Measurements from ENCODE around the gene TTC28. TPM values are rescaled to one million over a fixed set of nuclear protein-coding genes. Genes with fewer than 3 reads are reported as not detected.
A peak's percentile ranks its signal among the peaks of the same experiment; 100 is the strongest.
"Not testable (repeated sequence)": the region's sequence is repeated elsewhere in the genome, so short reads cannot be mapped to it uniquely, and the experiment has no call there.

The TTC28 gene
- total RNA-seq, 1 donor from 2014 or later = 14.9 TPM

DNA sequence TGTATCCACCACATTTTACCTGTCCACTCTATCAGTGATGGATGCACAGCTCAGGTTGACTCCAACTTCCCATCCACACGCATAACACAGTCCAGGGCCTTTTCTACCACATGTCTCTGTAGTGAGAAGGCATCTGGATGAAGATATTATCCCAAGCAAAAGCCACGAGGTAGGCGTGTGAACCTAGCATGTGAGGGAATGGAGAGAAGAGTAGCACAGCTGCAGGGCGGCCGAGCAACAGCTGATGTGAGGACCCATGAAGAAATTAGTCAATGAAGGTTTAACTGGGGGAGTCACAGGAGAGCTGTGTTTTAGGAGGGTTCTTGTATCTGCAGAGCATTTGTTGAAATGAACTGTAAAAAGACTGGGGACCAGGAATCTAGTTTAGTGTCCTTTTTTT is 616.0 kb downstream of the TTC28 start:
- no peak for DNase-seq (ENCODE audit: low read depth in 2 of 2)

GRCh38 chr22:28060594-28060993 is 619.0 kb downstream of the TTC28 start:
- not testable (repeated sequence) for DNase-seq (ENCODE audit: low read depth in 2 of 2)

- no peak for DNase-seq (ENCODE audit: low read depth in 2 of 2)
Observed at GRCh38 chr22:28058036-28058435, 621.6 kb downstream of the TTC28 start.

DNA sequence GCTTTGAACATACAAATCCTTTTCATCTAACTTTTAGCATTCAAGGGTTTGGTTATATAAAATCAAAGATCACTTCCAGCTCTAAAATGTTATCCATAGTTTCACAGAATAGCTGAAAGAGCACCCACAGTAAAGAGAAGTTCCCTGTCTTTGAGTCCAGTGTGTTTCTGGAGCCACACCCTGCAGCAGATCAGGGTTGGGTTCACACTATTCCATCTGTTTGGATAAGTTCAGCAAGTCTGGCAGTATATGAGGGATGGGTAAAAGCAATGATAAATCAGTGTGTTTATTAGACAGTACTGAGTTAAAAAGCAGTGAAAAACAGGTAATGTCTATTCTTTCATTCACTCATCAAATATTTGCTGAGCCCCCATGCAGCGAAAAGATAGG is 624.8 kb downstream of the TTC28 start:
- no peak for DNase-seq (ENCODE audit: low read depth in 2 of 2)

GRCh38 chr22:28053896-28054818 is 625.5 kb downstream of the TTC28 start:
- DNase-seq (ENCODE audit: low read depth in 2 of 2) = no peak

GRCh38 chr22:28052825-28053269 is 626.8 kb downstream of the TTC28 start:
- DNase-seq (ENCODE audit: low read depth in 2 of 2) = no peak

DNA sequence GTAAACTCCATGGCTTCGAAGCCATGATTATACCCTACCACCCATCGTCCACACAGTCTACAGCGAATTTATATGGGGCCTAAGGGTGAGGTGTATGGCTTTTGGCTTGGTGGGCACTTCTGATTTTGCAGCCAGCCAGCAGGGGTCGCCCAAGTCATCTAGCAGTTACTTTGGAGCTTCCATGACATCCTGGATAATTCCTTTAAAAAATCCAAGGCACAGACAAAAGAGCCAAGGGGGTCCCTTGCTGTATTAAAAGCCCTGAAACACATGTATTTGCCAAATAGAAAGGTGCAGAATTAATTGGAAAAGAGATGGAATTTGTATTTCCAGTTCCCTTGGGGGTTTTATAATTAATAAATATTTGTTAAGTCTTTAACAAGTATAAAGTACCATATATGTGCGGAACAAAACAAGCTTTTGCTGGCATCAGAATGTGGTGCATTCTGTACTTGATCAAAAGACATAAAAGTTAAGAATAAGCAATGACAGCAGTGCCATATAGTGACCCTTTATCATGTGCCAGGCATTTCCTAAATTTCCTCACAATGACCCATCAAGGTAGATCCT is 627.8 kb downstream of the TTC28 start:
- DNase-seq (ENCODE audit: low read depth in 2 of 2) = peak; percentile 76 to 78

DNA sequence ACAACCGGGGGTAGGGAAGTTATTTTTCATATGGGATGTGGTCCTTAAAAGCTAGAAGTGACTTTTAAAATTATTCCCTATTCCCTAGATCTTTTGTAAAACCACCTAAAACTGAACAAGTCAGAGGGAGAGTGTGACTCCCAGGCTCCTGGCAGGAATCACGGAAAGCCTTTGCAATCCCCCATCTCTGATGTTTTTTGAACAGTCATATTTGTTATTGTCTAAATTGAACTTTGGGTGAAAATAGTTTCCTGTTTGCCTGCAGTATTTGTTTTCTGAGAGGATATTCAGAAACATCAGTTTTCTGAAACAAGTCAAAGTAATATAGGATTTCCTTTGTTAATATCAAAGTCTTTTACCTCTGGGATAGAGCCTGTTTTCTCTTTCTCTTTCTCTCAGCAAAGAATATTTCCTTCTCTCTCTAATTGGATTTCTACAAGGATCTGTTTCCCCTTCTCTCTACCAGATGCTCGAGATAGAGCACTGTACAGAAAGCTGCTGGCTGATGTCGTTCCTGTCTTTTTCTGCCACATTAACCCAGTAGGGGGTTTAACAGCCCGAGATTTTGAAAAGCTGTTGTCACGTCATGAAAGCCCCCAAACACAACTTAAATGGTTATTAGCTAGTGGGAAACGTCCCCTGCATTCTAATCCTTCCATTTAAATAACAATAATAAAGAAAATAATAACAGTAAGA is 628.4 kb downstream of the TTC28 start:
- peak; percentile 70 to 78 for DNase-seq (ENCODE audit: low read depth in 2 of 2)

DNA sequence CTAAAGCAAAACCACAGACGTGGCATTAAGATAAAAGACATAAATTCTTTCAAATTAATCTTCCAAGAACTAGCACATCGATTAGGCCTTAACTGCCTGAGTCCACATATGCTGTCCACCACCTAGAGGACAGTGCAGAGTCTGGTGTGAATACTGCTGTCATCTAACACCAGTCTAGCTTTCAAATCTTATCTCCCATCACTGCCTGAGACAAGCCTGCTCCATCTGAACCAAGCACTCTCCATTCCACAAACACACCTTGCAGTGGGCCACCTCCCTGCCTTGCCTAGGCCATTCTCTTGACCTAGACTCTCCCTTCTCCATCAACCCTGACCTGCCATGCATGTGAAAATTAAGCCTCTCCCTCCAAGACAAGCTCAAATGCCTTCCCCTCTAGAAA is 631.1 kb downstream of the TTC28 start:
- no peak for DNase-seq (ENCODE audit: low read depth in 2 of 2)

DNA sequence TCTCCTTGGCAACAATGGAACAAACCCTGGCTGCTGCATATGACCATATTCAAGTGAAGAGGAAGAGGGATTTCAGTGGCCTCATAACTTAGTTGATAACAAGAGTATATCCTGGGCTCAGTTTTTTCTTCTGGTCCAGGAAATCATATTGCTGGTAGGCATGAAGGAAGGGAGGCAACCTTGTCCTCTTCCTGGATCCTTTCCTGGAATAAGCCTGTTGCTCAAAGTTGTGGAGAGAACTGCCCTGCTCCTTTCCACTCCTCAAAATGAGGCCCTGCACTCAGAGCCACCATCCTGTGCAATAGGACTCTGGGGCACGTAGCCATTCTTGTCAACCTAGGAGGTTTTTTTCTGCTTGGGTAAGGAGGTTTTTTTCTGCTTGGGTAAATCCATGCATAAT is 631.9 kb downstream of the TTC28 start:
- DNase-seq (ENCODE audit: low read depth in 2 of 2) = no peak

- DNase-seq (ENCODE audit: low read depth in 2 of 2) = no peak
Observed at GRCh38 chr22:28046100-28046499, 633.5 kb downstream of the TTC28 start.

DNA sequence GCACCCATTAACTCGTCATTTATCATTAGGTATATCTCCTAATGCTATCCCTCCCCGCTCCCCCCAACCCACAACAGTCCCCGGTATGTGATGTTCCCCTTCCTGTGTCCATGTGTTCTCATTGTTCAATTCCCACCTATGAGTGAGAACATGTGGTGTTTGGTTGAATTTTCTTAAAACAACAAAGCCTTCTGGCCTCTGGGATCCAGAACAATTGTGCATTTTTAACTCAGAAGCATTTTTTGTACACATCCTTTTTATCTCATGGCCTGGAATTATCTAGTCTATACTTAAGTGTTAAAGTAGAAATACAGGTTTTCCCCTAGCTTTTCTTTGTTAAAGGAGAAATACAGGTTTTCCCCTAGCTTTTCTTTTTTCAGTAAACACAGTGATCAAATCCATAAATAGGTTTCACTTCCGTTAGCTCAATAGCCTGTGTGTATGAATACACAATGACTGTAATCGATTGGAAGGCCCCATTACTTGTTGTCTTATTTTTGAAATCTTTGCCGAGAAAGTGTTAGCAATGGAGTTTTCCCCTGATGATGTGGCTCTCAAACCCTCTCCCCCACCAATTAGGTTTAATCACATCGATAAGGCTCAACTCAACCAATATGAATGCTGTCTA is 635.0 kb downstream of the TTC28 start:
- peak in 1 of 2 donors; percentile 70 for DNase-seq (ENCODE audit: low read depth in 2 of 2)

DNA sequence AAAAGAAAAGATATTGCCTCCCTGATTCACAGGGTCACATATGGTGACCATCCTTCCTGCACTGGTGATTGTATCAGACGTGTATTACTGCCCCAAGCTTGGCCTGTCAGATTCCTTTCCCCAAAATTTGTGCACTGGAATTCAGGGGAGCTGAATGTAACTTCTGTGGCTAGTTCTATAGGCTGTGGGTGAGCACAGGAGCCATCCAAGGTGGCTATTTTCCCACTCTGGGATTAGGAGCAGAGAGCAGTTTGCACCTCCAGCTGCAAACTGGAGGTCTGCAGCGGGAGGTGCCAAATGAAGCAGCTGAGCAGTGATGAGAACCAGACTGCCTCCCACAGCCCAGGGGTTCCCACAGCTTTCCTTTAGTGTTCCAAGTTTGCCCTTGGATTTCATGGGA is 636.4 kb downstream of the TTC28 start:
- no peak for DNase-seq (ENCODE audit: low read depth in 2 of 2)

GRCh38 chr22:28034760-28035401 is 644.8 kb downstream of the TTC28 start:
- DNase-seq (ENCODE audit: low read depth in 2 of 2) = peak; percentile 93 to 95

- DNase-seq (ENCODE audit: low read depth in 2 of 2) = no peak
Observed at GRCh38 chr22:28034145-28034759, 645.4 kb downstream of the TTC28 start.

- DNase-seq (ENCODE audit: low read depth in 2 of 2) = no peak
Observed at GRCh38 chr22:28032861-28033260, 646.8 kb downstream of the TTC28 start.

- DNase-seq (ENCODE audit: low read depth in 2 of 2) = no peak
Observed at GRCh38 chr22:28031383-28031922, 648.2 kb downstream of the TTC28 start.

DNA sequence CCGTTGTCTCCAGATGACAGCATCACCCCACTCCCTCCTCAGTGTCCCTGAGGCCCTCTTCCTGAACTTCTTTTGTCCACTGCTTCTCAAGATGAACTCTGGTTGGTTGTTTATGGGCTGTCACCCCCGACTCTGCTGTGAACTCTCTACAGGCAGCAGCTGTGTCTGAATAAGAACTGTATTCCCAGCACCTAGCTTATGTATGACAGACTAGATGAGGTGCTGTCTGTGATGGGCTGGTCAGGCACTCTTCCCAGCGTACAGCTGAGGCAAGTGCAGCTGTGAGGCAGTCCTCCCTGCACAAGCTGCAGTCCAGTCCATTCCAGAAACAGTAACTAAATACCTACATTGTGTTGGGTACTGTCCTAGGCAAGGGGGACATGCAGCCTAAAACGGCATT is 649.2 kb downstream of the TTC28 start:
- DNase-seq (ENCODE audit: low read depth in 2 of 2) = peak in 1 of 2 donors; percentile 29

DNA sequence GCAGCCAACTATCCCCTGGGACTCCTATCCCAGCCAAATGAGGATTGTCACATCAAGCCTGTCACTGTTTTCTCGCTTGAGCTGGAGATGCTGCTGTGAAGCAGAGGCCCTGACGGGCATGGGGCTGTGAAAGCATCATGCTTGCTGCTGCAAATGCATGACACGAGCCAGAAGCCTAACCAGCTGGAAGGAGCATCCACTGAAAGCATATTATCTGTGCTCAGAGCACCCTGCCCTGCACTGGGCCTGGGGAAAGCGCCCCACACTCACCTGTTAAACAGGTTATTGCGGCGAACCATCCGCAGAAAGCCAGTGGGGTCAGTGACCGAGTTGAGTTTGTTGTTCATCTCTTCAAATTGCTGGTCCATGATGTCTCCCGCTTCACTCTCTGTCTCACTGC is 649.7 kb downstream of the TTC28 start:
- no peak for DNase-seq (ENCODE audit: low read depth in 2 of 2)

DNA sequence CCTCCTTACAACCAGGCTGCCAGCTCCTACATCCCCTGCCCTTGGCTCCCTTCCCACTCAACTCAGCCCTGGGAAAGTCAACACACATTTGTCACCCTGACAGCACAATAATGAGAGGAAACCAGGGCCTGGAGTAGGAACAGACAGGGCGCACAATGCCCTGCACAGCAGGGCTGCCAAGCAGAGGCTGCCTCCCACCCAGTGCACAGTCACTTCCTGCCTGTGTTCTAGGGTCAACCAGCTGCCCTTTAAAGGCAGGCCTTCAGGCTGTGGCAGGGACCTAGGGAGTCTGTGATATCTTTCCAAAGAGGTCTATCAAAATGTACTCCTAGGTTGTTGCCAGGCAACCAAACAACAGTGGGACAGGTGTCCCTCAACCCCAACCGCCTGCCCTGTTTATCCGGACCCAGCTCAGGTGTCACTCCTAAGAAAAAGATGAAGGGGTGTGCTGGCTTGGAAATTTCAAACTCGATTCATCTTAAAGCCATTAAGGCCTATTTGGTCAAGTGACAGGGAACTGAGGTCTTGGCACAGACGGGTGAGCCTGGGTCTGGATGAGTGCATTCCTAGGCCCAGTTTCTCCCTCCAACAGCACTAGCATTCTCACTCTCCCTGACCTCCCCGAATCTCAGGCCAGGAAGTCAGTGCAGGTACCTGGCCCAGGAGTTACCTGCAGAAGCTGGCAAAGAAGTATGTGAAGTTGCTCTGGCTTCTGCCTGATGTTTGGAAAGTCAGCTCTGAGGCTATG is 650.3 kb downstream of the TTC28 start:
- DNase-seq (ENCODE audit: low read depth in 2 of 2) = peak; percentile 98 to 99
